Type B pancreatic cell (in vitro differentiated cells): ENCODE measurements around the gene ZFX. TPM values are rescaled to one million over a fixed set of nuclear protein-coding genes. Genes with fewer than 3 reads are reported as not detected.

Experiments
- DNase-seq: peaks from one replicate; pipeline ENCODE4 v3.0.0; 2021; ENCODE audit warnings: mixed read lengths; ENCODE audit not compliant: unreplicated experiment; ENCODE audit errors: extremely low spot score
- H3K27ac Mint-ChIP-seq: 2 replicates; pipeline ENCODE4 v1.8.0; 2021; ENCODE audit warnings: mild to moderate bottlenecking, mixed read lengths
- H3K27me3 Mint-ChIP-seq: 2 replicates; pipeline ENCODE4 v1.8.0; 2021; ENCODE audit warnings: mixed read lengths
- H3K36me3 Mint-ChIP-seq: 2 replicates; pipeline ENCODE4 v1.8.0; 2021; ENCODE audit warnings: mixed read lengths
- H3K4me1 Mint-ChIP-seq: one replicate; pipeline ENCODE4 v1.8.0; 2021; ENCODE audit warnings: mixed read lengths; ENCODE audit not compliant: unreplicated experiment
- H3K4me3 Mint-ChIP-seq: 2 replicates; pipeline ENCODE4 v1.8.0; 2021; ENCODE audit warnings: mild to moderate bottlenecking, mixed read lengths
- H3K9me3 Mint-ChIP-seq: 2 replicates; pipeline ENCODE4 v1.8.0; 2021; ENCODE audit warnings: mixed read lengths
- CTCF ChIP-seq: fragments of 200-600 bp; sonication (generic); conservative IDR thresholded peaks from 2 replicates; pipeline ENCODE4 v1.5.0; 2021; ENCODE audit warnings: antibody characterized with exemption, mild to moderate bottlenecking
- total RNA-seq: library from RNA; stranded (reverse); gene quantifications from 2 replicates; pipeline ENCODE4 v1.2.1, GENCODE V29; 2021; ENCODE audit warnings: low replicate concordance

ZFX gene
- total RNA-seq, 1 donor from 2014 or later: 79.7 TPM

- no peak for TF ChIP-seq CTCF
- DNase-seq: no peak
- no peaks in the 10 kb centered on the region for H3K27me3 Mint-ChIP-seq
Measured at GRCh38 chrX:24148535-24149350, 786 bp upstream of the ZFX start.

GRCh38 chrX:24150051-24150790 lies 692 bp downstream of the ZFX start:
- Mint-ChIP-seq H3K9me3 (no peaks in the 10 kb centered on the region), H3K27me3 (no peaks in the 10 kb centered on the region), H3K4me3 (peak overlapping the region; percentile 92), H3K4me1 (peaks cover 62% of the 10 kb centered on the region), H3K27ac (peak overlapping the region; percentile 91), H3K36me3 (peaks cover 13% of the 10 kb centered on the region)
- peak; percentile 61 for TF ChIP-seq CTCF
- DNase-seq: peak; percentile 92

More at GRCh38 chrX:24148535-24149350, 786 bp upstream of the ZFX start:
- peaks cover 60% of the 10 kb centered on the region for H3K4me1 Mint-ChIP-seq
- peak overlapping the region; percentile 92 for H3K4me3 Mint-ChIP-seq
- H3K27ac Mint-ChIP-seq: peak overlapping the region; percentile 99
- no peaks in the 10 kb centered on the region for H3K9me3 Mint-ChIP-seq
- peaks cover 13% of the 10 kb centered on the region for H3K36me3 Mint-ChIP-seq

GRCh38 chrX:24150898-24151297 lies 1.4 kb downstream of the ZFX start:
- Mint-ChIP-seq H3K4me1 (peaks cover 55% of the 10 kb centered on the region), H3K9me3 (no peaks in the 10 kb centered on the region), H3K4me3 (peak overlapping the region; percentile 92), H3K27me3 (no peaks in the 10 kb centered on the region), H3K27ac (peak overlapping the region; percentile 91), H3K36me3 (peaks cover 13% of the 10 kb centered on the region)
- TF ChIP-seq CTCF: no peak
- DNase-seq: no peak

- no peak for TF ChIP-seq CTCF
- Mint-ChIP-seq H3K36me3 (peaks cover 18% of the 10 kb centered on the region), H3K27me3 (no peaks in the 10 kb centered on the region), H3K9me3 (no peaks in the 10 kb centered on the region), H3K27ac (peak overlapping the region; percentile 91), H3K4me3 (peak overlapping the region; percentile 92), H3K4me1 (peaks cover 55% of the 10 kb centered on the region)
- DNase-seq: no peak
Measured at GRCh38 chrX:24151513-24151912, 2.0 kb downstream of the ZFX start.

- no peaks in the 10 kb centered on the region for H3K9me3 Mint-ChIP-seq
- H3K27ac Mint-ChIP-seq: peak overlapping the region; percentile 91
- H3K27me3 Mint-ChIP-seq: no peaks in the 10 kb centered on the region
- peaks cover 23% of the 10 kb centered on the region for H3K36me3 Mint-ChIP-seq
- H3K4me3 Mint-ChIP-seq: peak overlapping the region; percentile 92
- no peak for DNase-seq
- H3K4me1 Mint-ChIP-seq: peaks cover 47% of the 10 kb centered on the region
- TF ChIP-seq CTCF: no peak
Measured at GRCh38 chrX:24153178-24153795, 3.8 kb downstream of the ZFX start.
